ENCODE measurements around the gene WRAP73.

- TF ChIP-seq CTCF (conservative IDR thresholded peaks at IDR 0.05; ENCODE audit: low read depth in 2 of 2) (no peak), EZH2 (IDR thresholded peaks at IDR 0.05; ENCODE audit: low read depth, unreplicated experiment) (no peak), POLR2AphosphoS5 (IDR thresholded peaks at IDR 0.05; ENCODE audit: low read depth) (no peak), JUNB (IDR thresholded peaks at IDR 0.05; ENCODE audit: unreplicated experiment) (no peak), REST (IDR thresholded peaks at IDR 0.05; ENCODE audit: unreplicated experiment) (no peak), ZNF331 (CRISPR knock-in tag; IDR thresholded peaks at IDR 0.05; ENCODE audit: low read depth) (no peak), ZNF114 (CRISPR knock-in tag; IDR thresholded peaks at IDR 0.05) (no peak), EZH2phosphoT487 (IDR thresholded peaks at IDR 0.05; ENCODE audit: unreplicated experiment) (no peak), CREB1 (CRISPR knock-in tag; IDR thresholded peaks at IDR 0.05; ENCODE audit: low read depth) (no peak), NANOG (IDR thresholded peaks at IDR 0.05; ENCODE audit: borderline replicate concordance) (no peak), ETS1 (IDR thresholded peaks at IDR 0.05) (no peak), STAT1 (IDR thresholded peaks at IDR 0.05; ENCODE audit: unreplicated experiment) (no peak), ZNF462 (CRISPR knock-in tag; IDR thresholded peaks at IDR 0.05) (no peak)
These were observed 55.1 kb downstream of the WRAP73 start for GRCh38 chr1:3594706-3595377.

All from GM23338 (cell line).